Urinary bladder (tissue), 4 donors: ENCODE results near the gene BANP. TPM values are rescaled to one million over a fixed set of nuclear protein-coding genes. Genes with fewer than 3 reads are reported as not detected.
"Not testable (repeated sequence)": the region's sequence is repeated elsewhere in the genome, so short reads cannot be mapped to it uniquely, and the experiment has no call there.

Source experiments
- DNase-seq: peaks from one replicate; pipeline ENCODE4 v3.0.0-alpha.2; 2015; ENCODE audit errors: extremely low spot score
- H3K27ac ChIP-seq: one replicate; pipeline ENCODE4 v1.5.1; 2013; ENCODE audit warnings: low read depth, mild to moderate bottlenecking, moderate library complexity
- H3K36me3 ChIP-seq: one replicate; pipeline ENCODE4 v1.6.1; 2013; ENCODE audit warnings: mild to moderate bottlenecking, moderate library complexity; ENCODE audit not compliant: insufficient read depth
- H3K4me1 ChIP-seq: one replicate; pipeline ENCODE4 v1.6.1; 2013; ENCODE audit warnings: mild to moderate bottlenecking, moderate library complexity; ENCODE audit not compliant: insufficient read depth
- H3K4me3 ChIP-seq: one replicate; pipeline ENCODE4 v1.5.1; 2013; ENCODE audit warnings: low read depth, low read length
- WGBS: extraction: QIAGEN DNeasy Blood & Tissue Kit; methylation state at CpG from one replicate; pipeline ENCODE4 v1.1.7; 2013; 5-methylcytosine and 5-hydroxymethylcytosine counted together
- polyA plus RNA-seq: library from polyadenylated mRNA; stranded (reverse); fragments of 200-250 nt; gene quantifications from one replicate; pipeline ENCODE4 v1.2.3, GENCODE V29; 2013
- total RNA-seq: library from RNA; depleted of rRNA; stranded (reverse); fragments of >200 nt; gene quantifications from one replicate; pipeline ENCODE4 v1.2.3, GENCODE V29; 2014
- donor health status: healthy with polysubstance abuse.
- donor health status: healthy.

BANP gene
- total and polyA plus RNA-seq, 2 donors, result 13.8 to 36.6 TPM

DNA sequence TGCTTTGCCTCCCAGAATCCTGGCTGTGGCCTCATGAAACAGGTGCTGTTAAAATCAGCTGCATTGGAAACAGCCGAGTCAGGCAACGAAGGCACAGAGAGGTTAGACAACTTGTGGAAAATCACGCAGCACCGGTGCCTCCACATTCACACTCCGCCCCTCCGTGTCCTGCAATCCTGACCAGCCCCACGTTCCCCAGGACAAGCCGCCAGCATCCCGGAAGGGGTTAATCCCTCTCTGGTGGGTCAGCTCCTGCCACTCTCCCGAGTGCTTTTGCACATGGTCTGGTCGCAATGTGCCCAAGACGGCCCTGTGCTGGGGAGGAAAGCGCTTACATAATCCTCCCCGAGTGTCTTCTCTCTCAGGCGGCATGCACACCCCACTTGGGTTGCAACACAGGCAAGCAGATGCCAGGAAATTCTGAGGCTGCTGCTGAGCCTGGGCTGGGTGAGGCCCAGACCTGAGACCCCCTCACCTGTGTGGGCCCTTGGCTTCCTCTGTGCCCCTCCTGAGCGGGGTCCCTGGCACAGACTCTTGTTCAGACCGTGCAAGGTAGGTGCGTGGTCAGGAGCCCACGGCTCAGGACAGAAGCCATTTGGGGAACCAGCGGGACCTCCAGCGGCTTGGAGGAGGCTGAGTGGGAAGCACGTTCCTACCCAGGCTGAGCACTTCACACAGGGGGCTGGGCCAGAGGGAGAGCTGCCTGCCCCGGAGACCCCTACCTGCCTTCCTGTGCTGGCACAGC lies 138.6 kb downstream of the BANP start:
- H3K36me3 ChIP-seq, H3K4me3 ChIP-seq, H3K27ac ChIP-seq, H3K4me1 ChIP-seq, DNase-seq: not testable (repeated sequence)
- 80% methylated on average over 23 of the region's 23 CpGs for WGBS

DNA sequence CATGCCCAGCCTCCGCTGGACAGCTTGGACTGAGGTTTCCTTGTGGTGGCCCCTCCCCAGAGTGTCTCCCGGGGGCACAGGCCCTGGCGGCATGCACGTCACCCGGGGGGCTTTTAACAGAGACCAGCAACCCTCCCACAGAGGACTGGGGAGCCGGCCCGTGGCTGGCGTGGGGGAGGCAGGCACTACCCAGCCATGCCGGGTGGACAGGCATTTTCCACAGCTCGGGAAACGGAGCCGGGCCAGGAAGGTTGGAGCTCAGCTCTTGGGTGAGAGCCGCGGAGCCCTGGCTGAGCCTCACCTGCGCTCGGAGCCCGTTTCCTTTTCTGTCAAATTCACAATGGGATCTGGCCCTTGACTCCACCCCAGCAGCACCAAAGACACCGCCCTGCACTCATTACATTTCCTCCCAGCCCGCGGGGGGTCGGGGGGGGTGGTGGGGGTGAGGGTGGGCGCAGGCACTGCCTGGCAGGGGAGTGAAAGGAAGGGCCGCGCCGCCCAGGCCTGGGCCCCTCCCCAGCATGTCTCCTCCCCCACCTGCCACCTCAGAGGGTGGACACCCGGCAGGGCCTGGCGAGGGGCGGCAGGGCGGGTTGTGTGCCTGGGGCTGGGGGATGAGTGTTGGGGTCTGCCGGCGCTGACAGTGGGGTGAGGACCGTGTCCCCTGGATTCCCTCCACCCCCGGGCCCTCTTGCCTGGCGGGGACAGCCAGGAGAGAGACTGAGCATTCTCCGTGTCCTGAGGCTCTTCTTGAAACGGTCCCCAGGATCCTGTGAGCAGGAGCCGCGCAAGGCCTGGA lies 139.3 kb downstream of the BANP start:
- H3K4me1 ChIP-seq, H3K4me3 ChIP-seq, DNase-seq, H3K27ac ChIP-seq, H3K36me3 ChIP-seq: not testable (repeated sequence)
- WGBS, result 72% methylated on average over 38 of the region's 38 CpGs

DNA sequence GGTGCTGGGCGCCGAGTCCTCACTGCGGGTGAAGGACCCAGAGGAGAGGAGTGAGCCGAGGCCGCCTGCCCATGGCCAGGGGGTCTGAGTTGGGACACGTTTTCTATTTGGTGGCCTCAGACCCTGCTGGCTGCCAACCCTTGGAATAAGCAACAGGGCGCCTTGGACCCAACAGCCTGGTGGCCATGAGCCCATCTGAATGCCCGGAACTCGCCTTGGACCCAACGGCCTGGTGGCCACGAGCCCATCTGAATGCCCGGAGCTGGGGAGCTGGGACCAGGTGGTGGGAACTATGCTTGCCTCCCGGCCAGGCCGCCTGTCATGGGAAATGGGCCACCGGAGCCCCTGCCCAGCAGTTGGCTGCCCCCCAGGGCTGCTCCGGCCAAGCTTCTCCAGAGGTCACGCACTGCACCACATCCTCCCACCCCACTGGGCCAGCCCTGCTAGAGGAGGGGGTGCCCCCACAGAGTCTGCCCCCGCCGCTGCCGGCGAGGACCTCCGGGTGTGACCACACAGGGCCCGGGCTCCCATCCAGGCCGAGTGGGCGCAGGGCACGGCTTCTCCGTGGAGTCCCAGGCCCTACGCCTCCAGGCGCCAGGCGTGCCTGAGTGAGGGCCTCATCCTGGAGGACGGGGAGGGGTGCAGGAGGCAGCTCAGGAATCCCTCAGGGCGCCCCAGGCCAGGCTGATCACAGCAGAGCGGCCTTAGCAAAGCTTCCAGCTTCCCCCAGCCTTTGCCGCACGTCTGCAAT lies 140.2 kb downstream of the BANP start:
- not testable (repeated sequence) for H3K36me3 ChIP-seq, H3K4me1 ChIP-seq, H3K4me3 ChIP-seq, DNase-seq, H3K27ac ChIP-seq
- 56% methylated on average over 35 of the region's 35 CpGs for WGBS

DNA sequence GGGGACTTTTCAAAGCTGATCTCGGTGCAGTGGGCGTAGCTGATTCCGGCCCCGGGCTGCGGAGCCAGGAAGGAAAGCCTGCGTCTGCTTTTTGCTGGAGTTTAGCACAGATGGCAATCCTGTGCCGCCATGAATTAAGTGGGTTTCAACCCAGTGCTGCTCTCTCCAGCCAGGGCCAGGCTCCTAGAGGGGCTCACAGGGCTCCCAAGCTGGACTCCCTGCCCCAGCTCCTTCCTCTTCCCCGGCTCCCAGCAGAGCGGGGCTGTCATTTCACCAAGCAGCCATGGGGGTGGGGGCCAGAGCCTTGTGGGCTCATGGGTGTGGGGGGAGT lies 140.7 kb downstream of the BANP start:
- WGBS, result 32% methylated on average over 9 of the region's 9 CpGs
- H3K27ac ChIP-seq, H3K36me3 ChIP-seq, DNase-seq, H3K4me1 ChIP-seq, H3K4me3 ChIP-seq: not testable (repeated sequence)

DNA sequence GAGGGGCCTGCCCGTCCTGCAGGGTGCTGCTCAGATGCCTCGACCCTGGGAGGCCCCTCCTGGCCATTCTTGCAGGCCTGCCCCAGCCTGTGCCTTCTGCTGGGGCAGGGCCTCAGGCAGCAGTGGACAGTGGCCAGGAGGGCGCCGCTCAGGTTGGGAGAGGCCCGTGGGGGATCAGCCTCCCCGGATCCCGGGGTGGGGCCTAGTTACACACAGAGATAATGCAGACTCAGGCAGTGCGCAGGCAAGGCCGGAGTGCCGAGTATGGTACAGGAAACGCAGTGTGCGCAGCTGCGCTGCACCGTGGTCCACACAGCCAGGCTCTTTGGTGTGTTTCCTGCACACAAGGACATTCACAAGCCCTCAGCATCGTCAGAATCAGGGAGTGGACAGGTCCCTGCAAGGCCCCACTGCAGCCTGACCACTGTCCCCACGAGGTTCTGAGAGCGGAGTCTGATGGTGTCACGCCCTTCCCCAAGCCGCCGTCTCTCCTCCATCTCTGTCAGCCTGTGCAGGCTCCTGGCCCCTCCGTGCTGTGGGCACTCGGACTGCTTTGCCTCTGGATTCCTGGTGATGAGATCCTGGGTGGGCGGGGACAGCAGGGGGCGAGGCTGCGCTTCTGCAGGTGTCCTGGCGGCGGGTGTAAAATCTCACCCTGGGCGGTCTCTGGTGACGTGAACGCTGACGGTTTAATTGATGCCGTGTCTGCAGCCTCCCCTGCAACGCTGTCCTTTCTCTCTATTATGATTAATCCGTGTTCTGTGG lies 141.7 kb downstream of the BANP start:
- WGBS, result 83% methylated on average over 27 of the region's 34 CpGs
- not testable (repeated sequence) for H3K27ac ChIP-seq, H3K4me1 ChIP-seq, H3K36me3 ChIP-seq, DNase-seq, H3K4me3 ChIP-seq

DNA sequence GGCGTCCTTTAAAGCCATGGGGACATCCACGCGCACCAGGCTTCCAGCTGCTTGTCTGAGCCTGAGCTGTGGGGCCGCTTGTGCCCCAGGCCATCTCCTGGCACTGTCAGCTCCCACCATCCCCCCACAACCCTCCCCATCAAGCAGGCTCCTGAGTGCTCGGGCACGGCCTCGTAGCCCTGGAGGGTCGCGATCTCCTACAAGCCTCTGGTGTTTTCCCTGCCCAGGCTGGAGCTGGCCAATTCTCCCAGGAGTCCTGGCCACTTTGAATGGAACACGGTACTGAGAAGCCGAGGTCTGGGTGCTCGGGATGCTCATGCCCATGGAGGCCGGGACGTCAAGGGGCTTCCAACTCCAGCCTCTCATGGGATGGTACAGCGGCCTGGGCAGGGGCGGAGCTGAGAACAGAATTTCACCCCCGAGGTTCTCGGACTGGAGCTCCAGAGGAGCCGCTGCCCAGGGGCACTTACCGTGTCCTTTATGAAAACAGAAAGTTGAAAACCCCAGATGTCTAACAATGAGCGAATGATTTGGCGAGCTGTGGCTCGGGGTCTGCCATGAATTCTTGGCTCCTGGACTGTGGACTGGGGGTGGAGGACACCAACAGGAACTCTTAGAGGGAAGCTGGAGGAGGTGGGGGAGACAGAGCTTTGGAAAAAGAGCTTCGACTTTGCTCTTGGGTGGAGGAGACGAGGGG lies 142.5 kb downstream of the BANP start:
- H3K27ac ChIP-seq, DNase-seq, H3K36me3 ChIP-seq, H3K4me1 ChIP-seq, H3K4me3 ChIP-seq: not testable (repeated sequence)
- WGBS, result 80% methylated on average over 22 of the region's 25 CpGs

DNA sequence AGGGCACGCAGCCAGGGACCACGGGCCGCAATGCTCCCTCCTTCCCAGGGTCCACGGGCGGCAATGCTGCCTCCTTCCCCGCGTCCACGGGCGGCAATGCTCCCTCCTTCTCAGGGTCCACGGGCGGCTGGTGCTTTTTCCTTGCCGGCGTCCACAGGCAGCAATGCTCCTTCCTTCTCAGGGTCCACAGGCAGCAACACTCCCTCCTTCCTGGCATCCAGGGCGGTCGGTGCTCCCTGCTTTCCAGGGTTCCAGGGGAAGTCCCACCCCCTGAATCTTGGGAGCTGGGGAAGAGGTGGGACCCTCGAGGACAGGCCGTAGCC lies 143.0 kb downstream of the BANP start:
- 78% methylated on average over 17 of the region's 17 CpGs for WGBS
- not testable (repeated sequence) for H3K4me1 ChIP-seq, H3K4me3 ChIP-seq, H3K27ac ChIP-seq, H3K36me3 ChIP-seq, DNase-seq

DNA sequence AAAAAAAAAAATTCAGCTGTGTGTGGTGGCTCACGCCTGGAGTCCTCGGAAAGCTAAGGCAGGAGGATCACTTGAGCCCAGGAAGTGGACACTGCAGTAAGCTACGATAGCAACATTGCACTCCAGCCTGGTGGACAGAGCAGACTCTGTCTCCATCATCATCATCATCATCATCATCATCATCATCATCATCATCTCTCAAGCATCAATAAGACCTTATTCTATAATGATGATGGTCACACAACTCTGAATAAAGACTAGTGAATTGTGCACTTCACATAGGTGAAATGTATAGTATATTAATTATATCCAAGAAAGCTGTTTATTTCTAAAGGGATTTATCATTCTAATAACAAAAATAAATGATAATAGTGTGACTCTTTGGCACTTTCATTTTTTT lies 143.7 kb downstream of the BANP start:
- H3K4me1 ChIP-seq, H3K36me3 ChIP-seq, H3K27ac ChIP-seq, DNase-seq, H3K4me3 ChIP-seq: not testable (repeated sequence)
- 92% methylated on average over 3 of the region's 3 CpGs for WGBS

DNA sequence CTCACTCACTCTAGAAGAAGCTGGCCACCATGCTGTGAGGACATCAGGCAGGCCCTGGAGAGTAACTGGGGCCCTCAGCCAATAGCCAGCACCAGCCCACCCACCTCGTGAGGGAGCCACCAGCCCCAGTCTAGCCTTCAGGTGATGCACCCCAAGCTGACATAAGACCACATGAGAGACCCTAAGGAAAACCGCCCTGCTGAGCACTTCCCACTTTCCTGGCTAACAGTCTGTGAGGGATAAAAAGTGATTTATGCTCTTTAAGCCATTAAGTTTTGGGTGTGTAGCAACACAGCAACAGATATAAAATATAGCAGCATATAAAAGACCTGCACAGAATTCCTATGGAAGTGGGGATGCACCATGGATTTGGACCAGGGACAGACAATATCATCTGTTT lies 145.4 kb downstream of the BANP start:
- WGBS, result 91% methylated on average over 2 of the region's 2 CpGs

DNA sequence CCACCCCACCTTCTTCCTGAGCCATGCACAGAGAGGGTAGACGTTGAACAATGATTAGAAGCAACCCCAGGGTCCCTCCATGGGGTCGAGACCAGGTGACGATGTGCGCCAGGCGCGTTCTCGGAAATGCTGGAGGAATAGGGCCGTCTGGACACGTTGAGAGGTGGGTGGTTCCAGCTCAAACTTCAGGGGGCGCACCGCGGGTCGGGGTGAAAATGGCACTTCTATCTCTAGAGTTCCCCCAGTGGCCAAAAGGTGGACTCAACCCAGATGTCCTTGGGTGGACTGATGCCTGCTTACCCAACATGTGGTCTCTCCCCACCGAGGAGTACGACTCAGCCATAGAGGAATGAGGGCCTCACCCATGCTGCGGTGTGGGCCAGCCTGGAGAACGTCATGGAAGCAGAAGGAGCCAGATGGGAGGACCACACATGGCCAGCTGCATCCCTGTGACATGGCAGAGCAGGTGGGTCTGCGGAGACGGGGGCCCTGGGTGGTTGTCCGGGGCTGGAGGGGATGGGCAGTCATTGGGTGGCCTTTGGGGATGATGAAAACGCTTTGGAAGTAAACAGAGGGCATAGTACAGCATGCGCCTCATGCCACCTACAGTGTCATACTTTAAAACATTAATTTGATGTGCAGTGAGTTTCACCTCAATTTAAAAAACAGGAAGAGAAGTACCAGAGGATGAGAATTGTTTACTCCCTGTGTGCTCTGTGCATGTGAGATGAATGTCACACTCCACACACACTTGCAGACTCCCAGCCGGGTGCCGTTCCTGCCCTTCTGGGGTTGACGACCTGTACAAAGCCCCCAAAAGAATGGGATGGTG lies 147.7 kb downstream of the BANP start:
- 84% methylated on average over 25 of the region's 25 CpGs for WGBS
- not testable (repeated sequence) for H3K4me3 ChIP-seq, H3K36me3 ChIP-seq, H3K4me1 ChIP-seq, DNase-seq, H3K27ac ChIP-seq

More for the DNA sequence above, 145.4 kb downstream of the BANP start:
- not testable (repeated sequence) for H3K4me1 ChIP-seq, DNase-seq, H3K27ac ChIP-seq, H3K4me3 ChIP-seq, H3K36me3 ChIP-seq

DNA sequence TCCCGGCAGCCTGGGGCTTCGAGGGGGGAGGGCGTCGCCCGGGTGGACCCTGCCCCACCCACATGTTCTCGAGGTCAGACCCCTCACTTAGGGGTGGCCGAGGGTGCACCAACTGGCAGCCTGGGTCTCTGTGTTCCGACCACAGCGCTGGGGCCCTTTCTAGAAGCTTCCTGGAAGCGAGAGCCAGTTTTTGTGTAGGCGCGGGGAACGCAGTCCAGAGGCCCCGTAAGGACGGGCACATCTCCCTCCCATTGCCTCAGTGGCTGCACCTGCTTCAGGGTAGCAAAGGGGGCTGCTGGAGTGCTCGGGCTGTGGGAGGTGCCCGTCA lies 148.3 kb downstream of the BANP start:
- Histone ChIP-seq H3K27ac (no peak overlapping the region), H3K4me3 (no peak overlapping the region), H3K4me1 (no peaks in the 10 kb centered on the region), H3K36me3 (no peaks in the 10 kb centered on the region)
- WGBS, result 81% methylated on average over 17 of the region's 17 CpGs
- DNase-seq, result no peak

DNA sequence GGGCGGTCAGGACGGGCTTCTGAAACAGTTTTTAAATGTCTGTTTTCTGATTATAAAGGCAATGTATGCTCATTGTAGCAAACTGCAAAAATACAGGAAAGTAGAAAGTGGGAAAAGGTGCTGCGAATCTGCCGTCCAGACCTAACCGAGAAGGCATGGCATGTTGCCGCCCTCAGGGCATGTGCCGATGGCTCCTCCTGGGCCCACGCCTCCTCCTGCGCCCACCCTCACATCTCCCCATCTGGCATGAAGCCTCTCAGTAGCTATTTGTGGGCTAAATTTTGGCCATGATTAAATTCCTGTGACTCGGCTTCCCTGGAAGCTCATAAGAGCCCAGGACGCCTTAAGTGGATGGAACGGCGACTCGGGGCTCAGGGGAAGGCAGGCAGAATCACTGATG lies 148.7 kb downstream of the BANP start:
- DNase-seq, H3K4me3 ChIP-seq, H3K4me1 ChIP-seq, H3K27ac ChIP-seq, H3K36me3 ChIP-seq: not testable (repeated sequence)
- WGBS, result 85% methylated on average over 14 of the region's 14 CpGs
